Right kidney (tissue), 1 donor: Measurements from ENCODE around the gene EHD4.

Experiments
- DNase-seq: peaks from one replicate; pipeline ENCODE4 v3.0.0-alpha.2; 2016

EHD4 gene

DNA sequence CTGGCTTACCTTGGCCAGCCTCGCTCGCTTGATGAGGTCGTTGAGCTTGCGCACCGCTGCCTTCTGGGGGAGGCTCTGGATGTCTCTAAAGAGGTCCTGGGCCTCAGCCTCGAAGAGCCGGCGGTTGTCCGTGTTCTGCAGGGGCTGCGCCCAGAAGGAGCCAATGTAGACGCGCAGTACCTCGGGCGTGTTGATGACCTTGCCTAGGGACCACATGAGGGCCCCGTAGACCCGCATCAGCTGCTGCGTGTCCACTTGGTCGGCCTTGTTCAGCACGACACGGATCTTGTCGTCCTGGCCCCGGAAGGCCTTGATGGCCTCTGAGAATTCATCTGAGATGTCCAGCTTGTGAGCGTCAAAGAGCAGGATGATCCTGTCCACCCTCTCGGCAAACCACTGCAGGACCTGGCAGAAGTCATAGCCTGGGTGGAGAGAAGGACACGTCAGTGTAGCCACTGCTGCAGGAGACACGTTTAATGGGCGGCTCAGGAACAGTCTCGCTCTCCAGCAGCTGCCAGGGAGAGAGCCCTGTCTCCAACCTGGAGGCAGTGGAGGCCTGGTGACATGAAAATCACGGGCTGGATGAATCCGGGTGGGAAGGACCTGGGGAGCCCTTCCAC lies 53.0 kb downstream of the EHD4 start:
- DNase-seq = no peak

DNA sequence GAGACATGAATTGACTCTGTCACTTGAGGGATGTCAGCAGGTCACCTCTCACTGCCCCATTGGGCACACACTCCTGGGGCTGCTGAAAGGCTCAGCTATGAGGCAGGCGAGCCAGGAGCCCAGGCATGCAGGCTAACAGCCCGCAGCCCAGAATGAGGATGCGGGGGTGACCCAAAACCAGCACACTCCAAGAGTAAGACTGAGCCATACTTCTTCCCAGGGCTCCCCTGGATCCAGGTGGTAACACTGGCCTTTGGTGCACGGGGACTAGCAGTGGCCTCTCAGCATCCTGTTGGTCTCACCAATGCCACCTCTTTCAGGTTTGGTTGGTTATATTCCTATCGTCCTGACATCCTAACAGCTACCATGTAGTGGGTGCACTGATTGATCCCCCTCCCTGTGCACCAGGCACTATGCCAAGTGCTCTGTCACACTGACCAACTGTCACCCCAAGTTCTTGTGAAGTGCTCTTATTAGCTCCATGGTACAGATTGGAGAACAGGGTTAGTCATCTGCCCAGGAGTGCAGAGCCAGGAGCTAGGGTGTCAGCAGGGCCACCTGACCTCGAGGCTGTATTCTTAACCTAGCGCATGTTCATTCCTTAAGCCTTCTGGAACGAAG lies 53.7 kb downstream of the EHD4 start:
- DNase-seq = no peak

DNA sequence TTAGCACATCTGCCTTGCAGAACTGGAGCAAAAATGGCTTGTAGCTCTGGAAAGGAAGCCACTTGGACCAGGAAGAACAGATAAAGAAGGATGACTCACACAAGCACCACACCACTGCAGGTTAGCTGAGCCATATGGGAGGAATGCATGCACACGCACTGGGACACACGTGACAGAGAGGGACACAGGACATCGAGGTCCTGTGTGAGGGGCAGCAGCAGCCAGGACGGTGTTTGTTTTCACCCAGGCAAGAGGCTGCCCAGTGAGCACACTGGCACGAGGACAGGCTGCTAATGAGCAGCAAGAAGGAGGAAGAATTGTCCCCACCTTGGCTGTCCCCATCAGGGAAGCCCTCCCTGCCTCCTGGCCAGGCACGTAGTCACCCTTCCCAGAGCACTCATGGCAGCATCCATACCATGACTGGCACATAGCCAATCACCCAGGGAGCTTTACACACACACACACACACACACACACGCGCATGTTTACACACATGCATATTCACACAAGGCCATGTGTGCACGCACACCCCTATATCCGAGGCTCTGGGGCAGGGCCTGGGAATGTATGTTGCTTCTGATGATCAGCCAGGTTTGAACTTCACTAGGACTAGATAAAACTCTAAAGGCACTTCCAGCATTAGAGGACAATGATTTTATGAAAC lies 54.5 kb downstream of the EHD4 start:
- DNase-seq = no peak

DNA sequence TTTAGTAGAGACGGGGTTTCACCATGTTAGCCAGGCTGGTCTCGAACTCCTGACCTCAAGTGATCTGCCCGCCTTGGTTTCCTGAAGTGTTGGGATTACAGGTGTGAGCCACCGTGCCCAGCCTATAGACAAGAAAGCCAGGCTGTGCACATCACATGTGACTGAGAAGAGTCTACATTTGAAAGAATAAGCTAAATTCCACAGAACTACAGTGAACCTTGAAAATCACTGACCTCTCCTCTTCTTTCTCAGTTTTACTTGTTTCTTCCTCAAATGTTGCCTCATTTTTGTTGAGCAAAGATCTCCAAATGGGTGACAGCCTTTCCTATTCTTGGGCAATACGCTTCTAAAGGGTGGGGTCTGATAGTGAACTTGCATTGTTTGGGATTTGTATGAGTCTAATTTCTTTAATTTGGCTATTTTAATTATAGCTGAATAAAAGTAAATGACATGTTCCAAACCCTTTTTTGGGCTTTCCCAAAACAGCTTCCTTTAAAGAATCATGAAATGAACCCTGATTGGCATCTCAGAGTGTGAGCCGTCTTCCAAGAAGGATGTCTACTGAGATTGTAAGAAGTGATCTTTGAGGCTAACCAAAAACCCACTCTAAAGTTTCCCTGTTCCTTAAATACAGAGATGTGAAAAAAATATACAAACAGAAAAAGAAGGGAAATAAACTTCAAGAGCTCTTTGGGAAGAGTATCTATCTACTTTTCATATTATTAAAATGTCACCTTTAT lies 56.9 kb downstream of the EHD4 start:
- no peak for DNase-seq

DNA sequence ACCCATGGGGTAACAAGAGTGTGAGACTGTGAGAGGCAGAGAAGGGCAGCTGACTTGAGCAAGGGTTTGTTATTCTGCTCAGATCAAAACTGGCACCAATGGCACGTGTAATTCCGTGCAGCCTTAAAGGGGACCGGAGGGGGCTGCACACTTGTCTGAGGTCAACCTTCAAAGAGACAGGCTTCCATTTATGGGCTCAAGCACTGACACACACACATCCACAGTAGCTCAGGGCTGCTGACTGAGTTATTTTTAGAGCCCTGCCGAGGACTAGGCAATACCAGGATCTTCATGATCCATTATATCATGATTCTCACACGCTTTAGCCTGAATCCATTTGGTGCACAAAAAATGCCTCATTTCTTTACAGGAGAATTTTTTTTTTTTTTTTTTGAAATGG lies 57.9 kb downstream of the EHD4 start:
- no peak for DNase-seq

DNA sequence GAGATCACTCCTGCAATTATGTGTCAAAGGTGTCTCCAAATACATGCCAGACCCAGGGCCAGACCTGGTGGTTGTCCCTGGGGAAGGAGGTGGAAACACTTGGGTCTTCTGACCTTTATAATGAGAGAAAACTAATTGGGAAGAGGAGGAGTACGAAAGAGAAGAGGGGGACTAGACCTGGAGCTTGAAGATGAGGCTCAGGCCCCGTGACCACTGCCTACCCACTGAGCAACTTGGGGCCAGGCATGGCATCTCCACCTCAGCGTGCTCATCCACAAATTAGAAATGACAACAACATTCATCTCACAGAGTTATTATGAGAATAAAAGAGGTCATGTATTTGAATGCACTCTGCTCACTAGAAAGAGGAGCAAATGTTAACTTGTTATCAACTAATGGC lies 59.1 kb downstream of the EHD4 start:
- no peak for DNase-seq

DNA sequence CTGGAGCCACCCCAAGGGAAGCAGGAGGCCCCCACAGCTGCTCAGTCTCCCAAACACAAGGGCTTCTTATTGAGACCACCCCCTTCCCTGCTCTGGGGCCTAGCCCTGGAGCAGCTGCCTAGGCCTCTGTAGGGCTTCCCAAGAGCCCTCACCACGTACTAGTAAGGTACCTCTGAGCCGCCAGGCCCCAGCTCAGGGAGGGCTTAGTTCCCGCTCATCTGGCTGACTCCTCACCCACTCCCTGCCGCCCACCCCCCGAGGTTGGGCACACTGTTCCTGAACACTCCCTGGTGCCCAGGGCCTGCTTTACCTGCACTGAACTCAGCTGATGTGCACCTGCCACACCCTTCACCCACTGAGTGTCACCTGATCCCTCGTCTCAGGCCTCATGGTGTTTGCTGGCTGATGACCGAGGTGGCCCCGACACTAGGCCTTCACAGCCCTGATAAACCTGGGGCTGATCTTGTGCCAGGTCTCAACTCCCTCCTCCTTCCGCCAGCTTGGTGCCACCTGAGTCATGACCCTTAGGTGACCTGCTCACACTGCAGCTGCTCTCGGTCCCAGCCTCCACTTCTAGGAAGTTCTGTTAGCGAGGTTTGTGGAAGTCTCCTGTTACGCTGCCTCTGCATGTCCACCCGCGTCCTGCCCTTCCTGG lies 60.5 kb downstream of the EHD4 start:
- no peak for DNase-seq

DNA sequence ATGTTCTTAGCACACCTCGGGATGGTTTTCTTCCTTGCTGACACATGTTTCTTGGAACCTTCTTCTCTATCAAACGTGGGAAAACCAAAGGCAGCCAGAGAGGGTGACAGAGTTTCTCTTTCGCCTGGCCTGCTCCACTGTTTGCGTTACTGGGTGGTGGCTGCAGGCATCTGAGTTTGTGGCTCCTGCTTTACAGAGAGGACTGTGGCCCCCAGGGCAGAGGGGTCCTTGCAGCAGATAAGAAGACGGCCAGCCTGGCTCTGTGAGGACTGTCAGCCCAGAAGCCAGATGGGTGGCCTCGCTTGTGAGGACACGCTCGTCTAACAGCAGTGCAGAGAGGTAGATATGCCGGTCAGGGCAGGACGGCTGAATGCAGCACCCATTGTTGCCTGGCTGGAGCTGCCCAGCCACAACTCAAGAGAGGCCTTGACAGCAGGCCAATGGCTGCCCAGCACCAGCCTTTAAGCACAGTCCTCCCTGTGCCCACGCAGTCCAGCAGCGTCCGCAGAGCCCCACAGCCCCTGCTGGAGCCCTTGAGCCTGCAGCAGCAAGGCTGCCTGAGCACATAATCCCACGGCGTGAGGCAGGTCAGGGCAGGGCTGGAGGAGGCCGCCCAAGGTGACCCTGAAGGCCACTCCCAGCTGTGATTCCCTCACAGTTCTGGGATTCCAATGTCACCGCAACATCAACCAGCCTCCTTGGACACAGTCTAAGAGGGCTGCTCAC lies 63.5 kb downstream of the EHD4 start:
- DNase-seq = no peak

DNA sequence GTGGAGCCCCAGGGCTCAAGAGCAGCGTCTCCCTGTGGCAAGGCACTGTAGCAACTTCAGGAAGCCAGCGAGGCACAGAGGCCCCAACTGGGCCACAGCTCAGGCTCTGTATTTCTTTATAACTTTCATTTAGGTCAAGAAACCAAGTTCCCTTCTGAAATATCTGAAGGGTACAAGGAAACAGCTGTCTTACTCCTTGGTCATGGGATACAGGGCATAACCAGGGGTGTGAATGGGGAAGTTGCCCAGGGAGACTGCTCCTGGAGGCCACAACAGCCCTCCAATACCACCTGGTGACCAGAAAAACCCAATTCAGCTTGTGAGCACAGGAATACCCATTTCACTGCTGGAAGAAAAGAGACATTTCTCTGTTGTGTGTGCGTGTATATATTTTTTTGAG lies 65.2 kb downstream of the EHD4 start:
- no peak for DNase-seq

DNA sequence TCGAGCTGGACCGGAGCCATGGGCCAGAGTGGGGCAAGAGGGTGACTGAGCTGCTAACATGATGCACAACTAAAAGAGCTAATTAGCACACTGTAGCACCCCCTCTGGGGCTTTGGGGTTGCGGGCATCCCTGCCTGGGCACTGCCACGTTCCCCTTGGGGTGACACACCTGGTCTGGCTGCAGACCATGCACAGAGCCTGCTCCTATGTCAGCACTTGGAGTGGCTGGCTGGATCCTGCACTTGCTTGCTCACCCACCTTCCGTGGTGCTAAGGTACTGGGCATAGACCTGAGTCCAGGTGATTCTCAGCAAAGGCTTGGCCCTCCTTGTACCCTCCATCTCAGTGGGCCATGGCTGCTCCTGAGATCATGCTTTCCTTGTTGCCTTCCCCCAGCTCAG lies 65.7 kb downstream of the EHD4 start:
- no peak for DNase-seq

DNA sequence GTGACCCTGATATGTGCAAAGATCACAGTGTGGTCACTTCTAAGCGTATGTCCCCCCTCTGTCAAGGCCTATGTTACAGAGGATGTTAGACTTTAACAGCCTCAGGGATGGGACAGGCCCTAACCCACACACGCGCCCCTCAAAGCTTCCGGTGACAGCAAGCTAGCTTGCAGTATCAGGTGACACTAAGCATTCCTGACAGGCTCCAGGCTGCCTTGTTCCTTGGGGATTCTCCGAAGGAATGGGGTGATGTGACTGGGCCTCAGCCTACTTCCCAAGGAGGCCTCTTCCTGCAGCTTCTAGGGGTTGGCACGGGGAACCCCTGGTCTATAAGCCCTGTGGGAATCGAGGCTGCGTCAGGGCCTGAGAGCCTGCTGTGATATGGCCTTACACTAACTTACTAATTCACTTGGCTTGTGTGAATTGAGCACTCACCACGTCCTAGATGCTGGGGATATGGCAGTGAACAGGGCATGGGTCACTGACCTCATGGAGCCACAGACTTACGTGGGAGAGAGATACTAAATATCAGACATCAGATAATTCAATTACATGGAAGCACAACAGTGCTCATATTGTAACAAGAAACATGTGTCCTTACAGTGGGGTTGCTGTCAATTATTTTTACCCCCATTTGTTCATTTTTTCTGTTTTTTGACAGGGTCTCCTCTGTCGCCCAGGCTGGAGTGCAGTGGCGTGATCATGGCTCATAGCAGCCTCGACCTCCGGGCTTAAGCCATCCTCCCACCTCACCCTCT lies 67.1 kb downstream of the EHD4 start:
- DNase-seq = no peak

DNA sequence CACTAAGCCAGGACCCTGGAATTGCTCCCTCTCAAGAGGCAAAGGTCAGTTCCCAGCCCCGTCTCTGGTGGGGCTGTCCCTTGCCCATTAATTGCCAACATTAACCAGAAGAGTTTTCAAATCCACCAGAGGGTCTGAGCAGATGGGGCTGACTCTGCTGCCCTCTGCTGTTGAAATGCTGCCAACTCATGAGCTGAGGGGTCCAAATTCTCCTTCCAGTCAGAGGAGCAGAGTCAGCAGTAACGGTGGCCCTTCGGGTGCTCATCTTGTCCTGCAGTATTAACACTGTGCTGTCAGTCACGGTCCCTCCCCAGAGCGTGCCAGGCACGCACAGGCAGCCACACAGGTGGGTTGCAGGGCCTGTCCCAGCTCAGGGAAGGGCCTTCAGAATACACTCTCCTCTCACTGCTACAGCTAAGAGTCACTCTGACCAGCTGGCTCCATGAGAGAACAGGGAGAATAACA lies 67.8 kb downstream of the EHD4 start:
- DNase-seq = peak; percentile 74

DNA sequence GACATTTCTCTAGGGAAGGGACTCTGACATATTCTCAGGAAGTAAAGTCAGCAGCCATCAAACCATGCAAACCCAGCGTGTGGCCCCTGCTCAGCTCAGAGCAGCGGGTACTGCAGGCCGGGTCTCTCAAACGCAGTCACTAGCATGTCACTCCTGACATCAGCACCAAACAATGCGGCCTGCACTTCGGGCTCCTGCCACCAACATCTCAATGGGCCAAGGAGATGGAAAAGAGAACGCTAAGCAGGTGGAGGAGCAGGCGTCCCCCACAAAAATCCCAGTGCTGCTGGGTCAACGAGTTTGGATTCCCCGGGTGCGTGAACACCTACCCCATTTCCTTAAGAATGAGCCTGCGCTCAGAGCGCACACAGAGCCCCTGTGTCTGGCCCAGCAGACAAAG lies 68.6 kb downstream of the EHD4 start:
- DNase-seq = no peak

DNA sequence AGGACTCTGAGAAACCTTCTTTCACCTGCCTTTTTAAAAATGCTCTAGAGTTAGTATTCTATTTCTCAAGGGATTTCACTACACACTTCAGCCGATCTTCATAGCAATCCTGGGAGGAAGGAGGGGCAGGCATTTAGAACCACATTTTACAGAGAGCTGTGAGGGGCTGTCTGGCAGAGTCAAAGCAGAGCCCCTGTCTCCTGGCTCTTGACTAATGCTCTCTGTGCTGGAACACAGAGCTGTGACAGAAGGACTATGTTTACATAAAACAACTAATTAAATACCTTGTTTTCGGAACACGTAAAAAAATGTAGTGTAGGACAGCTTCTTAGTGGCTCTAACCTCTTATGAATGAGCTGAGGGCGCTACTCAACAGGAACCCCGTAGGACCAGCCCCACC lies 70.9 kb downstream of the EHD4 start:
- no peak for DNase-seq

DNA sequence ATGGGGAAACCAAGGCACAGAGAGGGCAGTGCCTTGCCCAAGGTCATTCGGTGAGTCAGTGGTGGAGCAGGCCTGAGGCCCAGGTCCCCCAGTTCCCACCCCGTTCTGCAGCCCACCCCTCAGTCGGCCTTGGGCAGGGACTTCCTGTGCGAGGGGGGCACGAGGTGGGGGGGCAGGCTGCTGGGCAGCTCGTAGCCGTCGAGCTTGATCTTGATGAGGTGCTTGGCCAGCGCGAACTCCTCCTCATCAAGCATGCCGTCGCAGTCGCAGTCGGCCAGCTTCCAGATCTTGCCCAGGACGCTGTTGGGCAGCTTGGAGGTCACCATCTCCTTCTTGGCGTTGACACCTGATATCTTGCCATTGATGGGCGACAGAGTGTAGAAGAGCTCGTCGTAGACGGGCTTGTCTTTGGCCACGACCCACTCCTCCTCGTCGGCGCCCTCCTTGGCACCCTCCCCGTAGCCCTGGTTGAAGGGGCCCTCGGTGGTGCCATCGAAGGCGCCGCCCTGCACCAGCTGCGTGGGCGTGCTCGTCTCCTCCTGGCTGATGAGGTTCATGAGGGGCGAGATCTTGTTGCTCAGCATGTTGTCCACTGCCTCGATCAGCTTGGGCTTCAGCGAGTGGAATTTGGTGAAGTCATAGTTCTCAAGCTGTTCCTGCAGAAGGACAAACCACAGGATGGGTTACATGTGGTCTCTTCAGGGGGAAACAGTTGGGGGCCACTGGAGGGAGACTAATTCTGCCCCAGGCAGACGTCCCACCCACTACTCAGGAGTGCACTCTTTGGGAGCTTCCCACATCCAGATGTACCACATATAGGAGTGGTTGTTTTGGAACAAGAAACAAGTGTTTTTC lies 71.6 kb downstream of the EHD4 start:
- DNase-seq = no peak

DNA sequence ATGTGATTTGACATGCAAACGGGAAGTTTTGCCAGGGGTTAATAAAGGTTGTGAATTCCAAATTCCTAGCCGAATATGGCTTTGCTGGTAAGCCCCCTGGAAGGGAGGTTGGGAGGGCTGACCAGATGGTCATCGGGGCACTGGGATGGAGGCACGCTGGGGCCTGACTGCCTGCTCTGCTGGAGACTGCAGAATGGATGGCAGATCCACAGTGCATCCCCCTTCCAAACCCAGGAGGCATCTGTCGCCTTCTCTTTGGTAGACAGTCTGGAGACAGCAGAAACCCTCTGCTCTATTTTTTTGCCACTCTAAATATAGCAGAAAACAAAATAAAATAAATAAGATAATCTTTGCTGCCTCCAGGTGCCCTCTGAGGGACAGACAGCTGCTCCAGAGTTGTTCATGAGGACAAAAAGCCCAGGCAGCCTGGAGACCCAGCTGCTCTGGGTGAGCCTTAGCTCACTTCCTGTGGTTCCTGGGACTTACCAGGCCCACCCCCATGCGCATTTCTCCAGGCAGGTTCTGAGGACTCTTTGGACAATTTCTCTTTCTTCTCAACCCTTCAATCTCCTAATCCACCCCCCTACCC lies 72.4 kb downstream of the EHD4 start:
- DNase-seq = no peak

DNA sequence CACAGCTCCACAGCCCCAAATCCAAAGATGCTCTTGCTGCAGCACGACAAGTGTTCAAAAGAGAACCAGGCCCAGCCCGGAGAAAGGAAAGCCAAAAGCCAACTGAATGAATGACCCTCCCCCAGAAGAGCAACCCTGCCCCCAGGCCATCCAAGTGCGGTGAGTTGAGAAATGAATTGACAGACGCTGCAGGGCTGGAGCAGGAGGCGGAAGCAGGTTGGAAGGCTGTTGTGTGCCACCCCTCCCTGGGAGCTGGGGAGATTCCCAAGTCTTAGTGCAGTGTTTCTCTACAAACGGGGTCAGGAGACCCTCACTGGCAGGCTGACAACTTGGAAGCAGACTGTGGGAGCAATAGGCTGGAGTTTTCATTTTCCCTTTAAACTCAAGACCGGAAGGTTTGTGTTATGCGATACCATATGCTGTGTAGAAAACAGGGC lies 75.0 kb downstream of the EHD4 start:
- DNase-seq = no peak

DNA sequence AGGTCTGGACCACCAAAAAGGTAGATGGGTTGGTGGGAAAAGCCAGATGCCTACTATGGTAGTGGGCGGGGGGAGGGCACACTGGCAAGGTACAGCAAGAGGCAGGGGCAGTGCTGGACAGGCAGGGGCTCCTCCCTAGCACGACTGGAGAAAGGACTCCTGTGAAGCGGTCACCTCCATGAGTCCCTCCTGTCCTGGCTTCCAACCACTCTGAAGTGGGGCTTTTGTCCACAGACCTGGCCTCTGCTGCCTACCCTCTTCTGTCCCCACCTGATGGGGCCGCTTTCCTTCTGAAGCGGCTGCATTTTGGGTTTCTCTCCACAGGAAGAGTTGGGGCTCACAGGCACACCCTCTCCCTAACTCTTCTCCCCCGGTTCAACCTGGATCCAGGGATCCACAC lies 75.8 kb downstream of the EHD4 start:
- no peak for DNase-seq

DNA sequence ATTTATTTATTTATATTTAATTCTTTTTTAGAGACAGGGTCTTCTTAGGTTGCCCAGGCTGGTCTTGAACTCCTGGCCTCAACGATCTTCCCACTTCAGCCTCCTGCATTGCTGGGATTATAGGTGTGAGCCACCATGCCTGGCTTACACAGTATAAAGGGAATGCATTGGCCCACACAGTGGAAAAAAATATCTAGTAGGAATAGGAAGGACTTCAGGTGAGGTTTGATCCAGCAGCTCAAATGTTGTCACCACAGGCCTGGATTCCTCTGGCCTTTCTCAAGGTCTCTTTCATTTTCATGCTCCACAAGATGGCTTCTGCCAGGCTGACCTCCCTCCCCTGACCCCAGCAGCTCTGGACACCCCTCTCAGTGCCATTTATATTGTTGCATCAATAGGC lies 76.4 kb downstream of the EHD4 start:
- no peak for DNase-seq

DNA sequence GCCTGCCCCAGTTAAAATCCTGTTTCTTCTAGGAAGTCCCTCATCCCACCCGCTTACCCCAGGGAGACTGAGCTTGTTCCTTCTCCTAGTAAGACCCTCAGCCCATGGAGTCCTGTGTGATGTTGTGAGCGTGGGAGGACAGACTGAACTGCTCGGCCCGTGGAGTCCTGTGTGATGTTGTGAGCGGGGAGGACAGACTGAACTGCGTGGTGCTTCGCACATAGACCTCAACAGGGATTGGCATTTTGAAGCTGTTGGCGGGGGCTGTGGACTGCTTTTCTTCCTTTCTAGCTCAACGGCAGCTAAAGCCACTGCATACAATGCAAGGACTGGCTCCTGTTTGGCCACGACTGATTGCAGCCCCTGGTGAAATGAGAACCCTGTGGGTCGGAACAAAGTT lies 76.9 kb downstream of the EHD4 start:
- no peak for DNase-seq
